ELF-1 (cell line): ENCODE measurements around the gene GPER1.
"Not testable (repeated sequence)": the region's sequence is repeated elsewhere in the genome, so short reads cannot be mapped to it uniquely, and the experiment has no call there.

Experiments used
- DNase-seq: peaks from one replicate; pipeline ENCODE4 v3.0.0-alpha.2; 2016; ENCODE audit warnings: low read depth, low spot score

The GPER1 gene

DNA sequence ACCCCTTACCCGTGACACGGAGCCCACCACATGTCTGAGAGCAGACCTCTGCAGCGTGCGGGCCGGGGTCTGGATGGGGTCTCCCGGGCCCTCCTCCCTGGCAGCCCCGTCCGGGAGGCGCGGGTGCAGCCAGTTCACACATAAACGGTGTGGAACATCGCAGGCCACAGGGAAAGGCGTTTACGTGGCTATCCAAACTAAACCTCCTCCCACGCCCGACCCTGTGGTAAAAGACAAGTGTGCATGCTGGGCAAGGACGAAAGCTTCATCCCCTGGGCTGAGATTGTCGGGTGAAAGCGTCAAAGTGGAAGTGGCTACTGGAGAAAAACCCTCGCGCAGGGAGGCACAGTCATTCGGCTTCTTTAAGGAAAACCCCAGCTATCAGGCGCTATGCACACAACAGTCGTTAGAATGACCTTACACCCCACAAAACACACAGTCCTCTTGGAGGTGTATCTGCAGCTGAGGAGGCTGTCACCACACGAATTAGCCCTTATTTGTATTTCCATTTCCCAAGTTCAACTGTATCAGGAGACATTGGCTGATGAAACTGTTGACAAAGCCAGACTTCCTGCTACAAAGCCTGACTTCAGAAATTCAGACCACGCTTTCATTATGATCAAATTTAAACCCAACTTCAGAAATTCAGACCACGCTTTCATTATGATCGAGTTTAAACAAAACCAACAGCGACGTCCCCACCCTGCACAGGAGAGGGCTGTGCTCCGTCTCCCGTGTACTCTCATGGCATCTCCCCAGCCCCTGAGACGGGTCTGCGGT lies 15.3 kb downstream of the GPER1 start:
- no peak for DNase-seq

- DNase-seq = no peak
Measured at GRCh38 chr7:1103789-1104515, 16.0 kb downstream of the GPER1 start.

DNA sequence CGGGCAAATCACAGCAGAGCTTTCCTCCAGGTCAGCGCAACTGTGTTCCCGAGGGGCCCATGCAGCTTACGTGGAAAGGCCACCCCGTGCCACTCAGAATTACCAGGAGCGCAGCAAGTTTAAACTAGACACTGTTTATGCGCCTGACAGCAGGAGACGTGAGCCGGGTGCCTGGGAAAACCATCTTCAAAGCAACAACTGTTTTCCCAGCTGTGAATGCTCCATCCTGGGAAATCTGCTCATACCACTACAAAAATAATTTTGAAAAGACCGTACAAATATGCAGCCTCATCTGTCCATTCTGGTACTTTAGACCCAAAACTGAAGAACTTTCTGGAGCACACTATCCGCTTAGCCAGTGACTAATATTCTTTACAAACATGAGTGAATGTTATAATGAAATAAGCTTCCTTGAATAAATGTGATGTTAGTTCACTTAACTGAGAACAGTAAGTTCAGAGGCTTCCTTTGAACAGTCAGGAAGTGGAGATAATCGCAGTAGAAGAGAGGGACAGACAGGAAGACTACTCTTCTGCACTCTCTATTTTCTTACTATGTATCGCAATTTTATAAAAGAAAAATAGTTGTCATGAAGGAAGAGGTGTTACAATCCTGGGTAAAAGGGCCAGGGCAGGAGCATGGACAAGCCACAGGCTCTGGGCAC lies 16.7 kb downstream of the GPER1 start:
- no peak for DNase-seq

DNA sequence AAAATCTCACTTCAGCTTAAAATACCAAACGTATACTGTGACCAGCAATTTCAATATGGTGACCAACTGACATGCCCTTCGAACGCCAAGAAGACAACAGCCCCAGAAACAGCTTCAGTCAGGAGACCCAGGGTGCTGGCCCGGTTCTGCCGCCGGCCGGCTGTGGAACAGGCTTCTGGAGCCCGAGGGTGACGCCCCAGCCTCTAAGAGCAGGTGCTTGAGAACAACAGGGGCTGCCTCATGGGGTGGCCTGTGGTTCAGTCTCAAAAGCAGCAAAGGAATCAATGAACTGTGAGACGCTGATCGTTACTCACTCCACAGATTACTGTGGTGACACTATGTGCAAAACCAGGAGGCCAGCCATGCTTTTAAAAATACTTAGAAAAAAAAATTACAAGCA lies 17.3 kb downstream of the GPER1 start:
- no peak for DNase-seq

GRCh38 chr7:1106063-1106792 lies 18.3 kb downstream of the GPER1 start:
- DNase-seq = no peak

DNA sequence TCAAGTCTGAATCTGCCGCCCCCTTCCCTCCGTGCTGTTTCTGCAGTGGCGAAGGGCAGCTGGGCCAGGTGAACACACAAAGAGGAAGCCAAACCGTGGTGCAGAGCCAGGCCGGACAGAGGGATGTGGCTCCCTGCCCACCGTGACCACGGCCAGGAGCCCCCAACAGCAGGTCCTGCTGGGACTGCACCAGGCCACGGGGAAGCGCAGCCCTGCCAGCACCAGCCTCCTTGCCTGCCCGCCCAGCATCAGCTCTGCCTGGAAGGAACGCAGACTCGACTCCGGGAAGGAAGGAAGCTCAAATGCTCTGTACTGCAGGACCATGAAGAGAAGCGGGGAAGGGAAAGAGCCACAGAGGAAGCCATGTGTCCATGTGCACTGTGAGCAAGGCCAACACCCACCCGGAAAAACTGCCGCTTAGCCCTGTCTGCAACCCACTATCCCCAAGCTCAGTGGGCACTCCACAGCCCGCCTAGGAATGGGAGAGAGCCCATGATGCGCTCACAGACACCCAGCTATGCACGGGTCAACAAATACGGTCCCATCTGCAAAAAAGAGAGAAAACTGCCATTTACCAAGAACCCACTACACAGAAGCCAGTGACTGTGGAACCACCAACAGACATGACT lies 19.0 kb downstream of the GPER1 start:
- no peak for DNase-seq

DNA sequence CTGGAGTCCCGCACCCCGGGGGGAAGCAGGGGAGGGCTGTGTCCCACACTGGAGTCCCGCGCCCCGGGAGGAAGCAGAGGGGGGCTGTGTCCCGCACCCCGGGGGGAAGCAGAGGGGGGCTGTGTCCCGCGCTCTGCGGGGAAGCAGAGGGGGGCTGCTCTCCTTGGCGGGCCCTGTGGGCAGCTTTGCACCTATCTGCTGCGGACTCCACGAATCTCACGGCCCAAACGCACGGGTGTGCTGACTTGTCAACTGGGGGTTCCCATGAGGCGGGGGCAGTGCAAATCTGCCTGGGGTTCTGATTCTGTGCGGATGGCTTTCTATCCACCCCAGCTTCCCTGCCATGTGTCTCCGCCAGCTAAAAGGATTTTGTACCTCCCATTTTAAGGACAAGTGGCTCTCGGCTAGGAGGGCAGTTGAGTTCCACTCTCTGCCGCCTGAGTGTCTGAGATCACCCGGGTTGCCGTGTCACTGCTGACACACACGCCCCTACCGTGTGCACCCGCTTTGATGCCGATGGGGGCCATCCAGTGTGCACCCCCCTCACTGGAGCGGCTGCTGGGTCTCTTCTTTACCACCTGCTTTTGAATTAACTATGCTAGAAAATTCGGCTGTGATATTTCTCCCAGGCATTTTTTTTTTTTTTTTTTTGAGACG lies 20.5 kb downstream of the GPER1 start:
- no peak for DNase-seq

- no peak for DNase-seq
Measured at GRCh38 chr7:1109581-1110310, 21.8 kb downstream of the GPER1 start.

- no peak for DNase-seq
Measured at GRCh38 chr7:1110358-1110757, 22.4 kb downstream of the GPER1 start.

DNA sequence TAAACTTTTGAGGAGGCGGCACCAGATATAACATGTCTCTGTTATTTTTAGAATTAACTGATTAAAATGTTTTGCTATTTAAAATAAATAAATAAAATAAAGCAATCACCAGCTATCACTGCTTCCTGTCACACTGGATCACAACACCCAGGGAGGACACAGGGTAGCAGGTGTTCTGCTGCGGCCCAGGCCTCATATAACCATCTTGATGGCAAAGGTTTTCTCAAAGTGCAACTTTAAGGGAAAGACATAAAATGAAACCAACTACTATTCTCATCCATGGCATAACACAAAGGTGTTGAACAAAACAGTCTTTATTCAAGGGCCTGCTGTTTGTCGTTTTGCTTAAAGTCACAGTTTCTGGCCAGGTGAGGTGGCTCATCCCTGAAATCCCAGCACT lies 23.2 kb downstream of the GPER1 start:
- no peak for DNase-seq

DNA sequence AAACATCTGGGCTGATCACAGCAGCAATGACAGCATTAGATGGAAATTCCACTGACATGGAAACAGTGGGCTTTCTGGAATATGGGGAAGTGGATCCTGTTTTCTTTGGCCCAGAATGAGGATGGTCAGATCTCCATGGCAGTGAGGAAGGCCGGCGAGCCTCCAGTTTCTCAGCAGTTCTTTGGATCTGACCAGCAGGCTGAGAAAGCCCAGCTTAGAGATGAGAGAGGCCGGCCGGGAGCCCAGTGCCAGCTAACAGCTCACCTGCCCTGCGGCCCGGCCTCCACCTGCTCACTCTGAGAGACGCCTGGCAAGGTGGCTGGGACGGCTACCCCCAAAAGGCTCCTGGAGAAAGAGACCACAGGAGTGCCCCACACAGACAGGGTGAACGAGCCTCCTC lies 24.2 kb downstream of the GPER1 start:
- no peak for DNase-seq

GRCh38 chr7:1112625-1113547 lies 25.0 kb downstream of the GPER1 start:
- DNase-seq = no peak

GRCh38 chr7:1113548-1113885 lies 25.6 kb downstream of the GPER1 start:
- no peak for DNase-seq

- DNase-seq = no peak
Measured at GRCh38 chr7:1114088-1114487, 26.2 kb downstream of the GPER1 start.

DNA sequence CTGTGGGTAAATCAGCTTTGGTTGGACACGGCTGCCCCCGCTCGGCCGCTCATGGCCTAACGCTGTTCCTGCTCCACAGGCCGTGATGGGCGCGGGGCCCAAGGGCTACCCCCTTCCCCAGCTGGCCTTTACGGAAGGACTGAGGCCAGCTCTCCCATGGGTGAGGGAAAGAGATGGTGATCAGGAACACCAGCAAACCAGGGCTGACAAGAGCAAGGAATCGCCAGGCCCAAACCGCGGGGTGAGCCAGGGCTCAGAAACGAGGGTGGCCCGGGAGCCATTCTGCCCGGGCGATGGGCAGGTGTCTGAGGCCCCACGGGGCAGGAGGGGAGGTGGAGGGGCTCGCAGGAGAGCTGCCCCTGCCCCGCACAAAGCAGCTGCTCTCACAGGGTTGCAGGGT lies 26.6 kb downstream of the GPER1 start:
- no peak for DNase-seq

DNA sequence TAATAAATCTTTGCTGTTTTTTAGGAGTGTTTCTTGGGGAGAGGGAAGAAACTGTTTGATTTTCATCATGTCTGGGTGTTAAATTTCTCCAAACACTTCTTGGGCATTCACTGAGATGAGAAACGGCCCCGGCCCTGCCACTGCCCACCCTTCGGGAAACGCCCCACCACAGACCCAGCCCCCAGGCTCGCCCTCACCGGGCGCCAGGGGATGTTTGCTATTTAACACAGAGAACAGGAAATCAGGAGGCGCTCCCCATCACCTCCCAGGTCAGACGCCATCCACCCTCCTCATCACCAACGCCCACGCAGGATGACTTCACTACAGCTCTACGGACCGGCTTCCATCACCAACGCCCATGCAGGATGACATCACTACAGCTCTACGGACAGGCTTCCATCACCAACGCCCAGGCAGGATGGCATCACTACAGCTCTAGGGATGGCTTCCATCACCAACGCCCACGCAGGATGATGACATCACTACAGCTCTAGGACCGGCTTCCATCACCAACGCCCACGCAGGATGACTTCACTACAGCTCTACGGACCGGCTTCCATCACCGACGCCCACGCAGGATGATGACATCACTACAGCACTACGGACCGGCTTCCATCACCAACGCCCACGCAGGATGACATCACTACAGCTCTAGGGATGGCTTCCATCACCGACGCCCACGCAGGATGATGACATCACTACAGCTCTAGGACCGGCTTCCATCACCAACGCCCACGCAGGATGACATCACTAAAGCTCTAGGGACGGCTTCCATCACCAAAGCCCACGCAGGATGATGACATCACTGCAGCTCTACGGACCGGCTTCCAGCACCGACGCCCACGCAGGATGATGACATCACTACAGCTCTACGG lies 27.5 kb downstream of the GPER1 start:
- DNase-seq = not testable (repeated sequence)

GRCh38 chr7:1116383-1117008 lies 28.6 kb downstream of the GPER1 start:
- DNase-seq = not testable (repeated sequence)
